IPS-18a (cell line): Measurements from ENCODE around the gene FBLN1.

Experiments used
- H3K27ac ChIP-seq: one replicate; pipeline ENCODE4 v1.5.1; 2013; ENCODE audit warnings: low read length
- H3K27me3 ChIP-seq: one replicate; pipeline ENCODE4 v1.6.1; 2013; ENCODE audit warnings: mild to moderate bottlenecking, low read length; ENCODE audit not compliant: control insufficient read depth, insufficient read depth
- H3K36me3 ChIP-seq: one replicate; pipeline ENCODE4 v1.6.1; 2013; ENCODE audit warnings: low read depth, low read length; ENCODE audit not compliant: control insufficient read depth
- H3K4me1 ChIP-seq: one replicate; pipeline ENCODE4 v1.6.1; 2013; ENCODE audit warnings: low read depth, low read length; ENCODE audit not compliant: control insufficient read depth
- H3K4me3 ChIP-seq: one replicate; pipeline ENCODE4 v1.5.1; 2013; ENCODE audit warnings: low read length
- H3K9ac ChIP-seq: one replicate; pipeline ENCODE4 v1.6.1; 2013; ENCODE audit warnings: mild to moderate bottlenecking, low read length, moderate library complexity
- H3K9me3 ChIP-seq: one replicate; pipeline ENCODE4 v1.6.1; 2013; ENCODE audit warnings: low read depth, low read length; ENCODE audit not compliant: control insufficient read depth

The FBLN1 gene

DNA sequence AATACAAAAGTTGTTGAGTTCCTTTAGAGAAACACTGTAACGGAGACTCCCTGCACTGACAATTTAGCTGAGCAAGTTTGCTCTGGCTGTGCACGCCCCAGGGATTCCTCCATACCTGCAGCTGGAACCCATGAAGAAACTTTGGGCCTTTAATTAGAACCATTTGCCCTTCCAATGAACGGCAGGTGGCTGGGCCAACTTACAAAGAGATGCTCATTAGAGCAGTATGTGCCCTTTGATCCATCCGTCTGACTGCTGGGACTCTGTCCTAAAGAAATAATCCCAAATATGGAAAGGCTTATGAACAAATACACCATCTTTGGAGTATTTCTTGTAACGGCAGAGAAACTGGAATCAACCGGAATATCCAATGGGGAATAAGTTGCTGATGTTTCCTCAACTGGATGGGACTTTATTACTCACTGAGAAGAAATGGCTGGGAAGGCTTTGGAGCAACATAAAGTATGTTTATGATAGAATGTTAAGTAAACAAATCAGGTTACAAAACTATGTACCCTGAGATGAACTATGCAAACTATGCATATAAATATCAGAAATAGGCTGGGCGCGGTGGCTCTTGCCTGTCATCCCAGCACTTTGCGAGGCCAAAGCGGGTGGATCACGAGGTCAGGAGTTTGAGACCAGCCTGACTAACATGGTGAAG, 24.4 kb upstream of the FBLN1 start:
- Histone ChIP-seq H3K27ac (no peak overlapping the region), H3K9ac (no peak overlapping the region), H3K4me3 (no peak overlapping the region), H3K36me3 (no peaks in the 10 kb centered on the region), H3K9me3 (no peaks in the 10 kb centered on the region), H3K4me1 (no peaks in the 10 kb centered on the region), H3K27me3 (no peaks in the 10 kb centered on the region)

DNA sequence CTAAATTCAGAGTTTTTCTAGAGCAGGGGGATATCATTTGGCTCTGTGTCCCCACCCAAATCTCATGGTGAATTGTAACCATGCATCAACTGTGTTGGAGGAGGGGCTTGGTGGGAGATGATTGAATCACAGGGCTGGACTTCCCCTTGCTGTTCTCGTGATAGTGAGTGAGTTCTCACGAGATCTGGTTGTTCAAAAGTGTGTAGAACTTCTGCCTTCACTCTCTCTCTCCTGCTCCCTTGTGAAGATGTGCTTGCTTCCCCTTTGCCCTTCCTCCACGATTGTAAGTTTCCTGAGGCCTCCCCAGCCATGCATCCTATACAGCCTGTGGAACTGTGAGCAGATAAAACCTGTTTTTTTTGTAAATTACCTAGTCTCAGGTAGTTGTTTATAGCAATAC, 22.0 kb upstream of the FBLN1 start:
- Histone ChIP-seq H3K27ac (no peak overlapping the region), H3K4me1 (no peaks in the 10 kb centered on the region), H3K36me3 (no peaks in the 10 kb centered on the region), H3K9ac (no peak overlapping the region), H3K4me3 (no peak overlapping the region), H3K9me3 (no peaks in the 10 kb centered on the region), H3K27me3 (no peaks in the 10 kb centered on the region)

DNA sequence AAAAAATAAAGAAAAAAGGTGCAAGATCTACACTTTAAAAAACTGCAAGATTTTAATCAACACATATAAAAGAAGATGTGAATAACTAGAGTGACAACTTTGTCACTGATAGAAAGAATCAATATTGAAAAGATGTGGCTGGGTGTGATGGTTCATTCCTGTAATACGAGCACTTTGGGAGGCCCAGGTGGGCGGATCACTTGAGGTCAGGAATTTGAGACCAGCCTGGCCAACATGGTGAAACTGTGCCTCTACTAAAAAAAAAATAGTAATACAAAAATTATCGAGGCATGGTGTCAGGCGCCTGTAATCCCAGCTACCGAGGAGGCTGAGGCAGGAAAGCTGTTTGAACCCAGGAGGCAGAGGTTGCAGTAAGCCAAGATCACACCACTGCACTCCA, 21.0 kb upstream of the FBLN1 start:
- H3K4me1 ChIP-seq = no peaks in the 10 kb centered on the region
- no peaks in the 10 kb centered on the region for H3K9me3 ChIP-seq
- no peaks in the 10 kb centered on the region for H3K36me3 ChIP-seq
- no peak overlapping the region for H3K27ac ChIP-seq
- H3K4me3 ChIP-seq = no peak overlapping the region
- H3K9ac ChIP-seq = no peak overlapping the region
- no peaks in the 10 kb centered on the region for H3K27me3 ChIP-seq

DNA sequence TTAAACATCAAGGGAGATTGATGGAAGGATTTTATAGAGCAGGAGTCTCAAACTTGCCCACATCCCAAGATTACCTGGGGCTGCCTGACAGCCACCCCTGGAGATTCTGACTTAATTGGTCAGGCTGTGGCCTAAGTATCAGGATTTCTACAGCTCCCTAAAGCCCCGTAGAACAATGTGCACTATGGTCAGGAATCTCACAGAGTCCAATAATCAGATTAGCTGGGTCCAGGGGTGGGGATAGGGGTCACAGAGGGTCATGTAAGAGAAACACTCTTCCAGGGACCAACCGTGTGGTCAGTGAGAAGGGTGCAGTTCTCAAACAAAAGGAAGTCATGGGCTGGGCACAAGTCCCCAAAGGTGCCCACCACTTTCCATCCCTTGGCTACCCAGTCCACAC, 20.5 kb upstream of the FBLN1 start:
- H3K27ac ChIP-seq = no peak overlapping the region

DNA sequence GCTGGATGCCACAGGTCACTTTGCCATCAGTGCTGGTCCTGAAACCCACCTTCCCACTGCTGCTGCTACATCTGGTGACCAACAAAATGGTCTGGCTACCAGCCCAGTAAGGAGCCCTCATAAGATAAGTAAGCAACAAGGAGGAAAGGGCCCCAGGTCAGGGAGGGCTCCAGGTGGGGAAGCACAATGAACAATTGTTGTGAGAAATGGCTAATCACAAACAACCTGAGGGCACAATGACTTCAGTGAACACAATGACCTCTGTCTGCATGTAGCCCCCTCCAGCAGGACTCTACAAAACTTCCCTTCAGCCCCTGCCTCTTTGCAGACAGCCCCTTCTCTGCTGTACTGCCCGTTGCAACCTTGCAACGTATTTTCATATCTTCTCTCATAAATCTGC, 19.4 kb upstream of the FBLN1 start:
- no peaks in the 10 kb centered on the region for H3K4me1 ChIP-seq
- H3K27ac ChIP-seq = no peak overlapping the region
- H3K36me3 ChIP-seq = no peaks in the 10 kb centered on the region
- no peaks in the 10 kb centered on the region for H3K27me3 ChIP-seq
- no peak overlapping the region for H3K9ac ChIP-seq
- peaks cover 1% of the 10 kb centered on the region for H3K9me3 ChIP-seq
- no peak overlapping the region for H3K4me3 ChIP-seq

More for the DNA sequence above, 20.5 kb upstream of the FBLN1 start:
- H3K4me1 ChIP-seq = no peaks in the 10 kb centered on the region
- H3K36me3 ChIP-seq = no peaks in the 10 kb centered on the region
- H3K27me3 ChIP-seq = no peaks in the 10 kb centered on the region
- H3K9ac ChIP-seq = no peak overlapping the region
- no peak overlapping the region for H3K4me3 ChIP-seq
- no peaks in the 10 kb centered on the region for H3K9me3 ChIP-seq

DNA sequence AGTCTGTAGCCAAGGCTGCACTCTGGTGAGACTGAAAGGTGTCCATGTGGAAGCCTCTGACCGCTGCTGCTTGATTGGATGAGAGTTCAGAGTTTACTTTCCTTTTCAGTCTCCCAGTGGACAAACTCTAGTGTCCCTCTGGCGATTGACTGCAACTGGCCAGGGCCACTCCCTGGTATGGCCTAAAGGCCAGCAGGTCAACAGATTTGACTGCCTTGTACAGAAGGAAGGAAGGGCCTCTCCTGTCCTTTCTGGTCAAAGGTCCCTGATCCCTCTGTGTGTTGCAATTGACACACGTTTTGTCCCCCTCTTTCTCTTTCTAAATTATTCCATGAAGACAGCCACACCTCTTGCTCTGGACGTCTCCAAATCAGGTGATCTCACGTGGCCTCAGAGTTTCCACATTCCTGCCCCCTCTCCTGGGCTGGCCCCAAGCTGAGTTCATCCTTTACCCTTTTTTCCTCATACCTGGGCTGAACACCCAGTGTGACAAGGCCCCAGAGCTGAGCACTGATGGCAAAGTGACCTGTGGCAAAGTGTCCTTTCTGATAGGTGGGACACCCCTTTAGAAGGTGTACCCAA, 18.7 kb upstream of the FBLN1 start:
- Histone ChIP-seq H3K9me3 (peaks cover 7% of the 10 kb centered on the region), H3K27me3 (no peaks in the 10 kb centered on the region), H3K36me3 (no peaks in the 10 kb centered on the region), H3K9ac (no peak overlapping the region), H3K27ac (no peak overlapping the region), H3K4me1 (no peaks in the 10 kb centered on the region), H3K4me3 (no peak overlapping the region)

DNA sequence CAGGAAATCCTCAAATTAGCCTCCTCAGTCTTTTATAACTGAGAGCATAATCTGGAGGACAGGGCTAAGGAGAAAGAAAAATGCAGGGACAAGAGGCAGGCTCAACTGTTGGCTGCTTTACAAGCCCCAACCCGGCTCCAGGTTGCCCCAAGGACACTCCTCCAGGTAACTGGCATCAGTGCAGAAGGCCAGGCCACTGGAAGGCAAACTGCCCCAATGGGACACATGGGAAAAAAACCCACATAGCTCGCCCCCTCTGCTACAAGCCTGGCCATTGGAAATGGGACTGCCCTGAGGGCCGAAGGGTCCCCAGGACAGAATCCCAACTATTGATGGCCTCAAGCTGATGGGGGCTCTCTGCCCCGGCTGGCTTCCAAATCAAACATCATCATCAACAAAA, 17.9 kb upstream of the FBLN1 start:
- no peak overlapping the region for H3K4me3 ChIP-seq
- peaks cover 7% of the 10 kb centered on the region for H3K9me3 ChIP-seq
- no peaks in the 10 kb centered on the region for H3K36me3 ChIP-seq
- no peaks in the 10 kb centered on the region for H3K27me3 ChIP-seq
- no peak overlapping the region for H3K27ac ChIP-seq
- no peak overlapping the region for H3K9ac ChIP-seq
- H3K4me1 ChIP-seq = no peaks in the 10 kb centered on the region

DNA sequence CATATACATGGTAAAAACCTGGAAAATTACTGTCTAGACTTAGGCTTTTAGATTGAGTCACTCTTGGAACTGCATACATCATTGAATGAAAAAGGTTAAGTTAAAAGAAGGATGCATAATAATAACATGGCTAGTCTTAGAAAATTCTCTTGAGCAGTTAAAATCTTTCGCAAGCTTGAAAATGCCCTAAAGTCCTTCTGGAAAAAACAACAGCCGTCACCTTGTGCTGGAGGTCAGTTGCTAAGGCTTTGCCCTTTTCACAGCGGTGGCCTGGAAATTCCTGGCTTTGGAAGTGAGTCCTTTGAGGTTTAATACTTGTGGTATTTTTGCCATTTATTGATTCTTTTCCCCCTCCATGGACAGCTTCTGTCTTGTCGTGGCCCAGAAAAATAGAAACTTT, 17.4 kb upstream of the FBLN1 start:
- H3K27me3 ChIP-seq = no peaks in the 10 kb centered on the region
- H3K4me3 ChIP-seq = no peak overlapping the region
- H3K36me3 ChIP-seq = no peaks in the 10 kb centered on the region
- no peak overlapping the region for H3K9ac ChIP-seq
- H3K27ac ChIP-seq = no peak overlapping the region
- H3K9me3 ChIP-seq = peaks cover 7% of the 10 kb centered on the region
- no peaks in the 10 kb centered on the region for H3K4me1 ChIP-seq

DNA sequence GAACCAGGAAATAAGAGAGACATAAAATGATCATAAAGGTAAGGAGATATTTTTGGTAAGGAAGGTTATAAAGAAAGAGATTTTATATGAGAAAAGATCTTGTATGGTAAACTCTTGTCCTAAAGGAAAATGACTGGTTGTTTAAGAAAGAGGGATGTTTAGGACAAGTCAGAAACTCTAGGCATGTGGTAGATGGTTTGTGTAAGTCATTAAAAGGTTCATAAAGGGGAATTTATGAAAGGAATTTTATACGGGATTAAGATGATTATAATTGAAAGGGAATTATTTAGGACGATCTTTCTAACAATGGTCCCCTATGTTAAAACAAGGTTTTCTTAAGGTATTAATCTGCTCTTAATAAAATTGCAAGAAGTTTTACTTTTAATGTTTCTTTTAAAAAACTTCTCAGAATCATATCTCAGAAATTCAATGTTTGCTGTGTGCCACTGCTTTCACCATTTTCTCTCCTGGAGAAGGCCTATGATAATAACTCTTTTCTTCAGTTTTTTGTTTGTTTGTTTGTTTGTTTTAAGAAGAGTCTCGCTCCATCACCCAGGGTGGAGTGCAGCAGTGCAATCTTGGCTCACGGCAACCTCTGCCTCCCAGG, 13.8 kb upstream of the FBLN1 start:
- no peak overlapping the region for H3K4me3 ChIP-seq
- H3K27me3 ChIP-seq = no peaks in the 10 kb centered on the region
- no peaks in the 10 kb centered on the region for H3K36me3 ChIP-seq
- H3K27ac ChIP-seq = no peak overlapping the region
- no peak overlapping the region for H3K9ac ChIP-seq
- H3K4me1 ChIP-seq = no peaks in the 10 kb centered on the region
- H3K9me3 ChIP-seq = peaks cover 7% of the 10 kb centered on the region

DNA sequence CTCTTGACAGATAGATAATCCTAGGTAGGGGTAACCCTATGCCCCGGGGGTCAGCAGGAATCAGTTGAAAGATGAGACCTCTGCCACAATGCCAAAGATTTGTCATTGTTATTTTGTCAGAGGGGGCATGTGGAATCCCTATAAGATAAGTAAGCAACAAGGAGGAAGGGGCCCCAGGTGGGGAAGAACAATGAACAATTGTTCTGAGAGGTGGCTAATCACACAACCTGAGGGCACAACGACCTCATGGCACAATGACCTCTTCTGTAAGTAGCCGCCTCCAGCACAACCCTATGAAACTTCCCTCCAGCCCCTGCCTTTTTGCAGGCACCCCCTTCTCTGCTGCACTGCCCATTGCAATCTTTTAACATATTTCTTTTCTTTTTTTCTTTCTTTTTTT, 11.8 kb upstream of the FBLN1 start:
- H3K4me1 ChIP-seq = no peaks in the 10 kb centered on the region
- H3K36me3 ChIP-seq = no peaks in the 10 kb centered on the region
- H3K9me3 ChIP-seq = peaks cover 7% of the 10 kb centered on the region
- H3K4me3 ChIP-seq = no peak overlapping the region
- no peak overlapping the region for H3K27ac ChIP-seq
- H3K9ac ChIP-seq = no peak overlapping the region
- no peaks in the 10 kb centered on the region for H3K27me3 ChIP-seq

DNA sequence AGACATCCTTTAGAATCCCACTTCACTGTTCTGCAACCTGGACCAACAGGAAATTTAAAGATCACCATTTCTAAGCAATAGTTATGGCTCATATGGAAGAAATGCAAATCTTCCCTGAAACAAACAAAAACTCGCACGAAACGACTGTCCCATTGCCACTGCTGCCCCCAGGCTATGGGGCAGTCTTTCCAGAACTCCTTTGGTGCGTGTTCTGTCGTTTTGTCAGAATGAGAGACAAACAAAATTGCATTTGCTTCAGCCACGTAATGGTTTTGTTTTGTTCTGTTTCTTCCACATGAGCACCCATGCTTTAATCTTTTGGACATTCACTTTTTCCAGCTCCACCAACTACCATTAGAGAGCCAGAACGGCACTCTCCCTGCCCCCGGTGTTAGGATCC, 10.8 kb upstream of the FBLN1 start:
- H3K9ac ChIP-seq = no peak overlapping the region
- no peak overlapping the region for H3K4me3 ChIP-seq
- no peaks in the 10 kb centered on the region for H3K36me3 ChIP-seq
- H3K27me3 ChIP-seq = no peaks in the 10 kb centered on the region
- H3K9me3 ChIP-seq = peaks cover 7% of the 10 kb centered on the region
- H3K27ac ChIP-seq = no peak overlapping the region
- no peaks in the 10 kb centered on the region for H3K4me1 ChIP-seq

DNA sequence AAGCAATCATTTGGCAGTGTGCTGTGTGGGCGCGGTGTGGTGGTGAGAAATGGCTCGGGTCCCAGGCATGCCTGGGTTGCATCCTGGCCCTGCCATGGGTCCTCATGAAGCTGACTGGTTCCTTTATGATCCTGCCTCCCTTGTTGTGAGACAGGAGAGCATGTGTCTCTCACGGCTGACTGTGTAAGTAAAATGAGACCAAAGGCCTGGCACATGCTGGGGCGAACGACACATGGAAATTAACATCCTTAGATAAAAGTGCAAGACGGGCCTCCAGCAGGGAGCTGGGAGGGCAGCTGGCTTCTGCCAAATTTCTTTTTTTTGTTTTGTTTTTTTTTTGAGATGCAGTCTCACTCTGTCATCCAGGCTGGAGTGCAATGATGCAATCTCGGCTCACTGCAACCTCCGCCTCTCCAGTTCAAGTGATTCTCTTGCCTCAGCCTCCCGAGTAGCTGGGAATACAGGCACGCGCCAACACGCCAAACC, 9.4 kb upstream of the FBLN1 start:
- Histone ChIP-seq H3K9ac (no peak overlapping the region), H3K9me3 (peaks cover 6% of the 10 kb centered on the region), H3K36me3 (no peaks in the 10 kb centered on the region), H3K27me3 (no peaks in the 10 kb centered on the region), H3K4me1 (no peaks in the 10 kb centered on the region), H3K4me3 (no peak overlapping the region), H3K27ac (no peak overlapping the region)
